Adrenal gland (tissue), 12 donors: ENCODE measurements around the gene KCNA1. TPM values are rescaled to one million over a fixed set of nuclear protein-coding genes. Genes with fewer than 3 reads are reported as not detected.

ENCODE experiments used
- DNase-seq, 7 donors: peaks; one replicate each; pipeline ENCODE4 v3.0.0-alpha.2; 2019 to 2020
- H3K27ac ChIP-seq, 5 donors: fragments of 200-600 bp; sonication (generic) in 4 of 5; 1 replicate in 3 of 5; 2 replicates in 2 of 5; pipeline versions ENCODE4 v1.5.1 to v1.8.0; 2016 to 2020; ENCODE audit warnings: mild to moderate bottlenecking in 1 of 5
- H3K27me3 ChIP-seq: fragments of 200-600 bp; 2 replicates; pipeline ENCODE4 v1.8.0; 2021
- H3K36me3 ChIP-seq, 2 donors: fragments of 200-600 bp; replicated peaks in 1 of 2; 1 replicate in 1 of 2; 2 replicates in 1 of 2; pipeline versions ENCODE4 v1.5.1 to v1.8.0; 2018 to 2022
- H3K4me1 ChIP-seq, 2 donors: fragments of 200-600 bp; replicated peaks in 1 of 2; 1 replicate in 1 of 2; 2 replicates in 1 of 2; pipeline versions ENCODE4 v1.5.1 to v1.8.0; 2018 to 2021
- H3K4me3 ChIP-seq, 4 donors: fragments of 200-600 bp; sonication (generic) in 3 of 4; one replicate each; pipeline ENCODE4 v1.5.1; 2016 to 2018
- H3K9me3 ChIP-seq, 3 donors: fragments of 200-600 bp; sonication (generic) in 1 of 3; replicated peaks in 1 of 3; 1 replicate in 2 of 3; 2 replicates in 1 of 3; pipeline versions ENCODE4 v1.5.1 to v1.8.0; 2016 to 2021
- POLR2A ChIP-seq, 2 donors: fragments of 450-650 bp; IDR thresholded peaks; one replicate each; pipeline ENCODE4 v1.6.1; 2017; ENCODE audit warnings: antibody characterized with exemption in 2 of 2, mild to moderate bottlenecking in 2 of 2, moderate library complexity in 1 of 2
- WGBS, 4 donors: extraction: QIAGEN DNeasy Blood & Tissue Kit in 2 of 4; methylation state at CpG; one replicate each; pipeline versions ENCODE4 v1.1.5 to v1.1.7; 2013 to 2017; 5-methylcytosine and 5-hydroxymethylcytosine counted together
- intact Hi-C, 2 donors: fragments of 100-400 bp; cut with DNase I; formaldehyde crosslinking; loops; one replicate each; pipeline versions ENCODE4 v1.14.1 to v1.15.0; 2022 to 2023
- polyA plus RNA-seq, 3 donors: library from polyadenylated mRNA; stranded (reverse); fragments of 200-250 nt in 2 of 3; fragments of 350-450 nt in 1 of 3; fragmentation: Illumina TruSeq in 1 of 3; extraction: RNeasy Lipid Tissue Mini Kit (QIAGEN cat#74804) in 1 of 3; gene quantifications; one replicate each; pipeline ENCODE4 v1.2.3, GENCODE V29; 2013 to 2014
- total RNA-seq, 9 donors: library from RNA; depleted of rRNA in 4 of 9; stranded (reverse); fragments of >200 nt in 4 of 9; fragments of 120-200 nt in 1 of 9; fragmentation: NEBNext Ultra II Directional in 1 of 9; extraction: Animal tissue kit (Norgen Biotek cat#: 25700) in 1 of 9; gene quantifications; one replicate each; pipeline versions ENCODE4 v1.1.0 to v1.2.4, GENCODE V29; 2013 to 2023
- TF ChIP-seq, protein P1 (sequence below), 6 experiments: fragments of 450-650 bp in 4 of 6; fragments of 200-600 bp in 2 of 6; sonication (generic) in 1 of 6; IDR thresholded peaks; 1 replicate in 5 of 6; 2 replicates in 1 of 6; pipeline versions ENCODE4 v1.5.1 to v1.8.0; 2016 to 2021; ENCODE audit warnings: antibody characterized with exemption in 6 of 6, mild to moderate bottlenecking in 2 of 6, moderate library complexity in 1 of 6
- donor health status: healthy with polysubstance abuse.
- donor health status: Bipolar disorder and iron deficiency.
- donor health status: DM: yes; HTN: yes; CAD: no.
- donor health status: DM: no; HTN: no; CAD: no.
- donor health status: DM: no; HTN: no; CAD: no.
- donor health status: DM: yes; HTN: yes; CAD: no.

Gene KCNA1
- total and polyA plus RNA-seq, 12 donors: under 0.01 TPM; not detected in 11

DNA sequence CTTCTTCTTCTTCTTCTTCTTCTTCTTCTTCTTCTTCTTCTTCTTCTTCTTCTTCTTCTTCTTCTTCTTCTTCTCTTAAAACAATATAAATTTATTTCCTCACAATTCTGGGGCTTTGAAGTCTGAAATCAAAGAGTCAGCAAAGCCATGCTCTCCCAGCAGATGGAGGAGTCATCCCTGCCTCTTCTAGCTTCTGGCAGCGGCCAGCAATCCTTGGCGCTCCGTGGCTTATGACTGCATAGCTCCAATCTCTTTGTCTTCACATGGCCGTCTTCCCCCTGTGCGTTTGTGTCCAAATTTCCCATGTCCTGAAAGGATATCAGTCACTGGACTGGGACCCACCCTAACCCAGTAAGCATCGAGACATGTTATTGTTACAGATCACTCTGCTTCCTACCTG lies 22.9 kb downstream of the KCNA1 start:
- Histone ChIP-seq H3K27ac (no peak overlapping the region), H3K27me3 (peaks cover 6% of the 10 kb centered on the region), H3K4me1 (no peaks in the 10 kb centered on the region), H3K4me3 (no peak overlapping the region), H3K9me3 (no peaks in the 10 kb centered on the region), H3K36me3 (no peaks in the 10 kb centered on the region)
- 75 to 90% (median 78%) methylated on average over 6 of the region's 6 CpGs for WGBS, 4 donors
- TF ChIP-seq, protein P1, sequence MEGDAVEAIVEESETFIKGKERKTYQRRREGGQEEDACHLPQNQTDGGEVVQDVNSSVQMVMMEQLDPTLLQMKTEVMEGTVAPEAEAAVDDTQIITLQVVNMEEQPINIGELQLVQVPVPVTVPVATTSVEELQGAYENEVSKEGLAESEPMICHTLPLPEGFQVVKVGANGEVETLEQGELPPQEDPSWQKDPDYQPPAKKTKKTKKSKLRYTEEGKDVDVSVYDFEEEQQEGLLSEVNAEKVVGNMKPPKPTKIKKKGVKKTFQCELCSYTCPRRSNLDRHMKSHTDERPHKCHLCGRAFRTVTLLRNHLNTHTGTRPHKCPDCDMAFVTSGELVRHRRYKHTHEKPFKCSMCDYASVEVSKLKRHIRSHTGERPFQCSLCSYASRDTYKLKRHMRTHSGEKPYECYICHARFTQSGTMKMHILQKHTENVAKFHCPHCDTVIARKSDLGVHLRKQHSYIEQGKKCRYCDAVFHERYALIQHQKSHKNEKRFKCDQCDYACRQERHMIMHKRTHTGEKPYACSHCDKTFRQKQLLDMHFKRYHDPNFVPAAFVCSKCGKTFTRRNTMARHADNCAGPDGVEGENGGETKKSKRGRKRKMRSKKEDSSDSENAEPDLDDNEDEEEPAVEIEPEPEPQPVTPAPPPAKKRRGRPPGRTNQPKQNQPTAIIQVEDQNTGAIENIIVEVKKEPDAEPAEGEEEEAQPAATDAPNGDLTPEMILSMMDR (IDR thresholded peaks at IDR 0.05): no peak
- TF ChIP-seq POLR2A (IDR thresholded peaks at IDR 0.05): no peak
- intact Hi-C loops: no loop called here
- DNase-seq: no peak

DNA sequence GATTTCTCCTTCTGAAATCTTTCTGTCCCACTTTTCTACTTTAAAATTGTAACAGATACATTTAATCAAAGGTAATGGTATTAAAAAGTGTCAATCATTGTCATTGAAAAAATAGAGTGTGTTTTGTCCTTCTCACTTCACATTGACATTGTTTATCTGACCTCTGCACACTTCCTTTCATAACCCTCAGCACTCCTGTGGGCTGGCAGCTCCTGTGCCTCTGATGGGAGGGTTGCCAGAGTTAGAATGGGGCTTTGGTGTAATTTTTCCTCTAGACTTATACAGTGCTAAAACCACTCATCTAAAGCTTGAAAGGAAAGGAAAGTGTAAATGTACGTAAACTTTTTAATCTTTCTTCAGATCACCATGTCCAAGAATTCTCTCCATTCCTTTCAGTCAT lies 23.7 kb downstream of the KCNA1 start:
- H3K4me1 ChIP-seq: no peaks in the 10 kb centered on the region
- DNase-seq: no peak
- TF ChIP-seq, protein P1 (IDR thresholded peaks at IDR 0.05): no peak
- TF ChIP-seq POLR2A (IDR thresholded peaks at IDR 0.05): no peak
- H3K27me3 ChIP-seq: peaks cover 8% of the 10 kb centered on the region
- WGBS, 4 donors: 51 to 76% (median 57%) methylated on average over 1 of the region's 1 CpG
- intact Hi-C loops: no loop called here
- no peak overlapping the region for H3K4me3 ChIP-seq
- H3K36me3 ChIP-seq: no peaks in the 10 kb centered on the region
- H3K27ac ChIP-seq: no peak overlapping the region
- no peaks in the 10 kb centered on the region for H3K9me3 ChIP-seq

DNA sequence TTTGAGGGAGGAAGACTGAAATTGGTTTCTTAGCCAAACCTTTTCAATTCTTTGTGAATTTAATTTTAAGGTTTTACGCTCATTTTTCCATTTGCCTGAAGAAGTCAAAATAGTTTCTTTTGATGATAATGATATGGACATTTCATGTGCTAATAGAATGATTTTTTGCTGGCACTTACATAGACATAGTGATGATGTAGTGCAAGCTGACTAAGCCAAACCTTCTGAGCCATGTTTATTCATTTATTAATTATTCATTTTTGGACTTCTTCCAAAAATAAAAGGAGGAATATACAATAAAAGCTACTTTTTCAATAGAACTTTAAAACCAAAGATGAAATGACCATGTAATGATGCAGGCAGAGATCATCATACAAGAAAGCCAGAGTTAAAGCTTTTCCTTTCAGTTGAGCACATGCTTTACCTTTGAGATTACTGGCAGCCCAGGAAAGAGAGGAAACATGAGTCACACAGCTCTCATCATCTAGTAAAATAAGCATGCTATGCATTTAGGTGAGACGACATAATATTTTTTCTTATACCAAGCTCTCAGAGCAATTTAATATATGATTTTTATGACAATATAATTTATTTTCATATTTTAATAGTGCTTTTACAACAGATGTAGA lies 24.8 kb downstream of the KCNA1 start:
- H3K27me3 ChIP-seq: peaks cover 8% of the 10 kb centered on the region
- no peak for TF ChIP-seq POLR2A (IDR thresholded peaks at IDR 0.05)
- TF ChIP-seq, protein P1 (IDR thresholded peaks at IDR 0.05): no peak

DNA sequence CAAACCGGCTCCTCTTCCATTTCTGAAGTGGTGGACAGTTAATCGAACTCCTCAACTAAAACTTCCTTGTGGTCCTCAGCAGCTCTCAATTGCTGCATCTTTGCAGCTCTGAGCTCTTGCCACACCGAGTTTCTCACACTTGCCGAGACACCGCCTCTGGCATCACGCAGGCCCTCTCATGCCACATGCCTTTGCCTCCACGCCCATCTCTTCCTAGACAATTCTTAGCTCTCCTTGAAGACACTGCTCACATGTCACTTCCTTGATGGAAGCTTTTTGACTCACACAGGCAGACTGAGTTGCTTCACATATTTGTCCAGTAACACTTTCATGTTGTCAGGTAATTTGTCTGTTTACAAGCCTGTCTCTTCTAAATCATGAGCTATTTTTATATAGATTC lies 29.2 kb downstream of the KCNA1 start:
- Histone ChIP-seq H3K9me3 (no peaks in the 10 kb centered on the region), H3K27me3 (peaks cover 5% of the 10 kb centered on the region), H3K4me1 (no peaks in the 10 kb centered on the region), H3K4me3 (no peak overlapping the region), H3K27ac (no peak overlapping the region), H3K36me3 (no peaks in the 10 kb centered on the region)
- no peak for DNase-seq
- WGBS, 4 donors: 77 to 91% (median 83%) methylated on average over 7 of the region's 7 CpGs
- intact Hi-C loops: no loop called here
- TF ChIP-seq POLR2A (IDR thresholded peaks at IDR 0.05): no peak
- TF ChIP-seq, protein P1 (IDR thresholded peaks at IDR 0.05): no peak

More for the DNA sequence above, 24.8 kb downstream of the KCNA1 start:
- H3K36me3 ChIP-seq: no peaks in the 10 kb centered on the region
- intact Hi-C loops: no loop called here
- H3K9me3 ChIP-seq: no peaks in the 10 kb centered on the region
- H3K4me3 ChIP-seq: no peak overlapping the region
- no peak overlapping the region for H3K27ac ChIP-seq
- WGBS, 4 donors: 63 to 70% (median 67%) methylated on average over 2 of the region's 2 CpGs
- no peaks in the 10 kb centered on the region for H3K4me1 ChIP-seq
- DNase-seq: no peak
